Measurements from ENCODE around the gene CHKA.
"Not testable (repeated sequence)": the region's sequence is repeated elsewhere in the genome, so short reads cannot be mapped to it uniquely, and the experiment has no call there.

Gene CHKA

DNA sequence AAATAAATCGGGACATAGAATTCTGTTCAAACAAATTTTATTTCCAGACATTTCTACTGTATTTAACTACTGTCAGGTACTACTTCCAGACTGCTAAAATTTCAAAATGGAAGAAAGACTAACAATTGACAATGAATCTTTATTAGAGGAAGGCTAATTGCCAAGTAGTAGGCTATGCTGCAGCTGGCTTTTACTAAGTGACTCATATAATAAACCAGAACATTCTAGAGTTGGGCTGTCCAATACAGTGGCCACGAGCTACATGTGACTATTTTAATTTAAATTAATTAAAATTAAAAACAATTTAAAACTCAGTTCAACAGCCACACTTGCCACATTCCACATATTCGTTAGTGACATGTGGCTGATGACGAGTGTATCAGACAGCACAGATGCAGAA is 27.6 kb downstream of the CHKA start:
- H3K4me1 ChIP-seq (ENCODE audit: low read depth, poor library complexity, severe bottlenecking): peaks cover 11% of the 10 kb centered on the region
- H3K36me3 ChIP-seq (ENCODE audit: insufficient read depth): no peaks in the 10 kb centered on the region
- TF ChIP-seq, protein P1, sequence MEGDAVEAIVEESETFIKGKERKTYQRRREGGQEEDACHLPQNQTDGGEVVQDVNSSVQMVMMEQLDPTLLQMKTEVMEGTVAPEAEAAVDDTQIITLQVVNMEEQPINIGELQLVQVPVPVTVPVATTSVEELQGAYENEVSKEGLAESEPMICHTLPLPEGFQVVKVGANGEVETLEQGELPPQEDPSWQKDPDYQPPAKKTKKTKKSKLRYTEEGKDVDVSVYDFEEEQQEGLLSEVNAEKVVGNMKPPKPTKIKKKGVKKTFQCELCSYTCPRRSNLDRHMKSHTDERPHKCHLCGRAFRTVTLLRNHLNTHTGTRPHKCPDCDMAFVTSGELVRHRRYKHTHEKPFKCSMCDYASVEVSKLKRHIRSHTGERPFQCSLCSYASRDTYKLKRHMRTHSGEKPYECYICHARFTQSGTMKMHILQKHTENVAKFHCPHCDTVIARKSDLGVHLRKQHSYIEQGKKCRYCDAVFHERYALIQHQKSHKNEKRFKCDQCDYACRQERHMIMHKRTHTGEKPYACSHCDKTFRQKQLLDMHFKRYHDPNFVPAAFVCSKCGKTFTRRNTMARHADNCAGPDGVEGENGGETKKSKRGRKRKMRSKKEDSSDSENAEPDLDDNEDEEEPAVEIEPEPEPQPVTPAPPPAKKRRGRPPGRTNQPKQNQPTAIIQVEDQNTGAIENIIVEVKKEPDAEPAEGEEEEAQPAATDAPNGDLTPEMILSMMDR (conservative IDR thresholded peaks at IDR 0.05; ENCODE audit: low read depth, low read length): no peak
- peaks cover 16% of the 10 kb centered on the region; the same call in 1 of the 2 replicates for H3K79me2 ChIP-seq (ENCODE audit: insufficient read depth, low read depth)
- no peaks in the 10 kb centered on the region for H4K20me1 ChIP-seq (ENCODE audit: insufficient read depth)
- H3K9ac ChIP-seq: no peak overlapping the region
- H2AFZ ChIP-seq (ENCODE audit: low read depth): no peak overlapping the region
- no peak overlapping the region for H3K4me3 ChIP-seq (IDR thresholded peaks at IDR 0.05; ENCODE audit: insufficient read depth, low read depth, low read length)
- H3K27me3 ChIP-seq (ENCODE audit: insufficient read depth, low read depth): no peaks in the 10 kb centered on the region
- no peak overlapping the region for H3K4me2 ChIP-seq
- no peak overlapping the region for H3K27ac ChIP-seq

DNA sequence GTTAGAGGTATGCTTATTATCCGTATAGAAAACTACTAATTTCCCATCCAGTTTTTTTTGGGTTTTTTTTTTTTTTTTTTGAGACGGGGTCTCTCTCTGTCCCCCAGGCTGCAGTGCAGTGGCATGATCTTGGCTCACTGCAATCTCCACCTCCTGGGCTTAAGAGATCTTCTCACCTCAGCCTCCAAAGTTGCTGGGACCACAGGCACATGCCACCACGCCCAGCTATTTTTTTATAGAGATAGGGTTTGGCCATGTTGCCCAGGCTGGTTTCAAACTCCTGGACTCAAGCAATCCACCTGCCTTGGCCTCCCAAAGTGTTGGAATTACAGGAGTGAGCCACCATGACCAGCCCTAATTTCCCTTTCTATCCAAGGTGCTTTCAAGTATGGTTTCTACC is 28.2 kb downstream of the CHKA start:
- H3K79me2 ChIP-seq (ENCODE audit: insufficient read depth, low read depth): peaks cover 12% of the 10 kb centered on the region; the same call in 1 of the 2 replicates
- not testable (repeated sequence) for H3K36me3 ChIP-seq (ENCODE audit: insufficient read depth); H3K27ac ChIP-seq; H4K20me1 ChIP-seq (ENCODE audit: insufficient read depth); H3K27me3 ChIP-seq (ENCODE audit: insufficient read depth, low read depth); H2AFZ ChIP-seq (ENCODE audit: low read depth); H3K9ac ChIP-seq; H3K4me3 ChIP-seq (IDR thresholded peaks at IDR 0.05; ENCODE audit: insufficient read depth, low read depth, low read length); H3K4me2 ChIP-seq; H3K4me1 ChIP-seq (ENCODE audit: low read depth, poor library complexity, severe bottlenecking)

DNA sequence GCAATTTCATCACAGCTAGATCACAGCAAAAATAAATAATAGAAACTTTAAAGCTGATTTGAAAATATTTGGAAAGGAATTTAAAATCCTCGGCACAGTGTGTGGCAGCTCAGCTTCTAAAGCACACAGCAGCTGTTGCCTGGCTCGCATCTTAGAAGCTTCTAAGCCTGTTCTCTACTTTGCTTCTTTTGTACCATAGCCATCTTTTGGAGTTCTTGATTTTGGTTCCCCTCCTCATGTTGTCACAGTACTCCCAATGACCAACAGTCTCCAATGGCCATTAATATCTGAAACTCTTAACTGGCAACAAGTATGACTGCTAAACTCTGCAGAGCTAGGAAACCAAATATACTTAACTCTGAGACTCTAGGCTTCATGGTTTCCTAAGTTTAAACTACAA is 28.8 kb downstream of the CHKA start:
- peaks cover 7% of the 10 kb centered on the region; the same call in 1 of the 2 replicates for H3K79me2 ChIP-seq (ENCODE audit: insufficient read depth, low read depth)

DNA sequence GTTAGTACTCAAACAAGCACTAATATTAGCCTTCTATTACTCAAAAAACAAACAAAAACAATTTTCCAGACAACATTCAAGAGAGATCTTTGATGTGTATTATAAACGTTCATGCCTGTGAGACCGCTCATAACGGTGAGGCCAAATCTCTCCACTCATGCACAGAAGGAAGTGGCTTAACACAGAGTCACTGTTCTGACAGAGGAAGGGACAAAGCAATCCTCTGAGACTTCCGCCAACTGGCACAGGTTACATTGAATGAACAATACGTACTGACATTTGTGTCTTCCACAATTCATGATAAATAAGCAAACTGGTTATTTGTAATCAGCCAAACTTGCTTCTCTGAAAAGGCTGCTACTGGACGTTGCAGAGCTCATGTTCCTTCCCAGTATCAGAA is 30.5 kb downstream of the CHKA start:
- Histone ChIP-seq H4K20me1 (ENCODE audit: insufficient read depth) (no peaks in the 10 kb centered on the region), H3K4me2 (no peak overlapping the region), H3K79me2 (ENCODE audit: insufficient read depth, low read depth) (no peaks in the 10 kb centered on the region), H3K9ac (no peak overlapping the region), H3K4me3 (IDR thresholded peaks at IDR 0.05; ENCODE audit: insufficient read depth, low read depth, low read length) (no peak overlapping the region), H3K27ac (no peak overlapping the region), H3K36me3 (ENCODE audit: insufficient read depth) (no peaks in the 10 kb centered on the region), H3K27me3 (ENCODE audit: insufficient read depth, low read depth) (no peaks in the 10 kb centered on the region), H3K4me1 (ENCODE audit: low read depth, poor library complexity, severe bottlenecking) (no peaks in the 10 kb centered on the region), H2AFZ (ENCODE audit: low read depth) (no peak overlapping the region)
- TF ChIP-seq, protein P1 (conservative IDR thresholded peaks at IDR 0.05; ENCODE audit: low read depth, low read length): no peak

More for the DNA sequence above, 28.8 kb downstream of the CHKA start:
- no peaks in the 10 kb centered on the region for H3K36me3 ChIP-seq (ENCODE audit: insufficient read depth)
- H2AFZ ChIP-seq (ENCODE audit: low read depth): no peak overlapping the region
- no peak overlapping the region for H3K4me2 ChIP-seq
- no peaks in the 10 kb centered on the region for H4K20me1 ChIP-seq (ENCODE audit: insufficient read depth)
- no peak overlapping the region for H3K9ac ChIP-seq
- no peak overlapping the region for H3K4me3 ChIP-seq (IDR thresholded peaks at IDR 0.05; ENCODE audit: insufficient read depth, low read depth, low read length)
- TF ChIP-seq, protein P1 (conservative IDR thresholded peaks at IDR 0.05; ENCODE audit: low read depth, low read length): no peak
- no peak overlapping the region for H3K27ac ChIP-seq
- H3K4me1 ChIP-seq (ENCODE audit: low read depth, poor library complexity, severe bottlenecking): no peaks in the 10 kb centered on the region
- no peaks in the 10 kb centered on the region for H3K27me3 ChIP-seq (ENCODE audit: insufficient read depth, low read depth)

DNA sequence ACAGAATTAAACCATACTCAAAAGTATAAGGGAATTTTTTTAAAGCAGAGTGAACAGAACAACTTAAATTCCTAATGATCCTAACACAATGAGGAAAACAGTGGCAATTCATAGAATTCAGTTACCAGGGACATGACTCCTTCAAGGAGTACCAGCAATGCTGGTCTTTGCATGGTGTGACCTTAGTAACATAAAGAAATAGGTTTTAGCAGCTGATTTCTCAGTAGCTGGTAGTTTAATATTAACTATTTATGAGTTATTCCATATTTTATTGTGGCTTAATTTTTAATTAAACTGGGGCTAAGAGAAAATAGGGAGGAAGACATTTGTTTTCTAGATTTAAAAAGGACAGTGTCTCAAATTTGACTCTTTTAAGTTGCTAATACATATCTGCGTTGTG is 30.9 kb downstream of the CHKA start:
- Histone ChIP-seq H3K27ac (no peak overlapping the region), H3K9ac (no peak overlapping the region)

More for the DNA sequence above, 30.9 kb downstream of the CHKA start:
- no peaks in the 10 kb centered on the region for H3K79me2 ChIP-seq (ENCODE audit: insufficient read depth, low read depth)
- H3K36me3 ChIP-seq (ENCODE audit: insufficient read depth): no peaks in the 10 kb centered on the region
- no peak overlapping the region for H2AFZ ChIP-seq (ENCODE audit: low read depth)
- no peak overlapping the region for H3K4me2 ChIP-seq
- no peaks in the 10 kb centered on the region for H4K20me1 ChIP-seq (ENCODE audit: insufficient read depth)
- H3K27me3 ChIP-seq (ENCODE audit: insufficient read depth, low read depth): no peaks in the 10 kb centered on the region
- TF ChIP-seq, protein P1 (conservative IDR thresholded peaks at IDR 0.05; ENCODE audit: low read depth, low read length): no peak
- H3K4me3 ChIP-seq (IDR thresholded peaks at IDR 0.05; ENCODE audit: insufficient read depth, low read depth, low read length): no peak overlapping the region
- H3K4me1 ChIP-seq (ENCODE audit: low read depth, poor library complexity, severe bottlenecking): no peaks in the 10 kb centered on the region
